Measurements from ENCODE around the gene GREM1.

- no peak for TF ChIP-seq POLR2A (IDR thresholded peaks at IDR 0.05; ENCODE audit: low read length)
- TF ChIP-seq GATA1 (IDR thresholded peaks at IDR 0.05; ENCODE audit: low read depth, low read length) = no peak
Measured at GRCh38 chr15:32670623-32671022, 47.2 kb upstream of the GREM1 start.
